ENCODE measurements around the gene IL20RB. TPM values are rescaled to one million over a fixed set of nuclear protein-coding genes. Genes with fewer than 3 reads are reported as not detected.
A peak's percentile ranks its signal among the peaks of the same experiment; 100 is the strongest.

IL20RB gene
- total RNA-seq, 1 donor, result 2.2 TPM

GRCh38 chr3:136942803-136943202, 15.0 kb upstream of the IL20RB start:
- no peak for TF ChIP-seq CTCF (IDR thresholded peaks at IDR 0.05; ENCODE audit: insufficient read depth, low read depth, low read length)
- DNase-seq (ENCODE audit: low read depth), result no peak
- H3K4me3 ChIP-seq (ENCODE audit: low read depth, low read length), result no peak overlapping the region

GRCh38 chr3:136943436-136943835, 14.3 kb upstream of the IL20RB start:
- no peak overlapping the region for H3K4me3 ChIP-seq (ENCODE audit: low read depth, low read length)
- no peak for DNase-seq (ENCODE audit: low read depth)
- TF ChIP-seq CTCF (IDR thresholded peaks at IDR 0.05; ENCODE audit: insufficient read depth, low read depth, low read length), result no peak

DNA sequence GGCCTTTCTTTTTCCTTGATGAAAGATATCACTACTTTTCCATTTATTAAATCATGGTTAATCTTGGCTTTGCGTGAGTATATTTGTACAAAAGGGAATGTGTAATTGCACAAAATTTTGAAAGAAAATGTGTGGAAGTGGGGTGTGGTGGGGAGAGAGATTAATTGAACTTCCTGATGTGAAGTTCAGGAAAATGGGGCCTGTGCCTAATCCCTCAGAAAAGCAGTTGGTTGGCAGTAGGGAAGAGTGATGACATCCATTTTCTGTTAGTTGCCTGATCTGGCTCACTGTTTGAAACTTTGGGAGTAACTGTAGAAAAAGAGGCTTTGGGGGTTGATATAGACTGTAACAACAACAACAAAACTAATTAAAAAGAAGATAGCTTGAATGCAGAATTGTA, 10.8 kb upstream of the IL20RB start:
- DNase-seq (ENCODE audit: low read depth), result no peak
- TF ChIP-seq CTCF (IDR thresholded peaks at IDR 0.05; ENCODE audit: insufficient read depth, low read depth, low read length), result no peak

DNA sequence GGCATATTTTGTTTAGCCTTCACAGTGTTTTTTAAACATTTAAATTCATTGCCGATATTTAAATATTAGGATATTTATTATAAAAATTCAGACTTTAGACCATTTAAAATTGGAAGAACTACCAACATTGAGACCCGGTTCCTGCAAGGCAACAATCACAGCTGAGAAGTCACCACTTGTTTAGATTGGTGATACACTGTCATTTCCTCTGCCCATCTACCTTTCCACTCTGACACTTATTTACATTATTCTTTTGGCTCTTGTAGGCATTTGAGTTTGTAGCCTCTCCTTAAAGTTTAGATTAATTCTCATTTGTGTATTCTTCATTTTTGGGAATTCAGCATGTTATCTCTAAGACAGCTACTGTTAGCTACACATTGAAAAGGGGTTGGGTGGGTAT, 10.3 kb upstream of the IL20RB start:
- TF ChIP-seq CTCF (IDR thresholded peaks at IDR 0.05; ENCODE audit: insufficient read depth, low read depth, low read length), result no peak
- no peak for DNase-seq (ENCODE audit: low read depth)
- H3K4me3 ChIP-seq (ENCODE audit: low read depth, low read length), result no peak overlapping the region

More for the DNA sequence above, 10.8 kb upstream of the IL20RB start:
- H3K4me3 ChIP-seq (ENCODE audit: low read depth, low read length), result no peak overlapping the region

GRCh38 chr3:136949146-136949545, 8.6 kb upstream of the IL20RB start:
- TF ChIP-seq CTCF (IDR thresholded peaks at IDR 0.05; ENCODE audit: insufficient read depth, low read depth, low read length), result no peak
- no peak overlapping the region for H3K4me3 ChIP-seq (ENCODE audit: low read depth, low read length)
- DNase-seq (ENCODE audit: low read depth), result no peak

GRCh38 chr3:136949708-136950107, 8.1 kb upstream of the IL20RB start:
- peak; percentile 44 for DNase-seq (ENCODE audit: low read depth)
- no peak overlapping the region for H3K4me3 ChIP-seq (ENCODE audit: low read depth, low read length)
- TF ChIP-seq CTCF (IDR thresholded peaks at IDR 0.05; ENCODE audit: insufficient read depth, low read depth, low read length), result peak; percentile 34

DNA sequence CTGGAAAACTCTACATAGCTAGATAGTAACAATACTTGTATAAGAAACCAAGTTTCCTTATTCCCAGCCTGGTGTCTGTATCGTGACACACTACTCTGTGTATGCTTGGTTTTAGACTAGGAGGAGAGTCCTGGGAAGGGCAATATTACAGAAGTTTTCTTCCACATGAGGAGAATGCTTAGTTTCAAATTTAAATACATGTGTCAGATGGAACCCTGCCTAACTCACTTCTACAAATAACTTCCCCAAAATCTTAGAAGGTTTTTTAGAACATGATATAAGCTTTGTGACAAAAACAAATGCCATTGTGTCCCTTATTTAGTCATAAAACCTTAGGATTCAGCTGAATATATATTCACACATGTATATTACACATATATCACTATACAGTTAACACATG, 7.2 kb upstream of the IL20RB start:
- no peak for DNase-seq (ENCODE audit: low read depth)
- TF ChIP-seq CTCF (IDR thresholded peaks at IDR 0.05; ENCODE audit: insufficient read depth, low read depth, low read length), result no peak
- no peak overlapping the region for H3K4me3 ChIP-seq (ENCODE audit: low read depth, low read length)

Data from fibroblast of villous mesenchyme (primary cell).